HL-60/S4 treated with retinoic acid at 250 ng/mL for 4 days and 3 days (cell line): Measurements from ENCODE around the gene SNTG2.

Experiments used
- in situ Hi-C: fragments of 300-500 bp; cut with MboI; formaldehyde crosslinking; loops from 2 replicates; pipeline ENCODE4 v1.7.0; 2022; ENCODE audit warnings: low sequenced_read_pairs

SNTG2 gene

DNA sequence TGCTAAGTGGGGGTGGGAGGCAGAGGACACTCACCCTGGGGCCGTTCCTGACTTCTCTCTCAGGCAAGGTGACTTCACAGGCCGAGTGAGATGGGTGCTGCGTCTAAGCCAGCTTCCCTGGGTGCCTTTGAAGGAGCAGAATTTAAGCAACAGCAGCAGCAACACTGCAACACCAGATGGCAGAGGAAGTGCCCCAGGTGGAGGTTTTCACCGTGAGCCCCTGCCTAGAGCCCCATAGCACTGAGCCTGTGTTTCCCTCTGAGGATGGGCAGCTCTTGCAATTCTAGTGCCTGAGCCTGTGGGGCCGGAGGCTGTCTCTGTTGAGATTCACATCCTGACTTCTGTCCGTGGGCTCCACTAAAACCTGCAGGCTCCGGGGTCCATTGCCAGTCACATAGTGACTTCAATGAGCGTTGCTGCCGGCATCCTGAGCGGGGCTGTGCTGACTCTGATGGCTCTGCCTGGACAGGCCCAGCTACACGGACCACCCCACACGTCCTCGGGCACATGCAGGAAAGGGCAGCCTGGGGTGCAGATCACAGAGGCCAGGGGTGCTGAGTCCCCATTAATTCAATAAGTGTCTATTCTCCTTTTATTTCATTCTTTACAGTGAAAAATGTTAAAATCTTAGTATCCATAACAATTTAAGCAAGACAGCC lies 218.8 kb downstream of the SNTG2 start:
- in situ Hi-C loops = no loop called here

- in situ Hi-C loops = no loop called here
Measured at GRCh38 chr2:1170241-1170640, 219.6 kb downstream of the SNTG2 start.

- in situ Hi-C loops = no loop called here
Measured at GRCh38 chr2:1170711-1171110, 220.1 kb downstream of the SNTG2 start.

- in situ Hi-C loops = no loop called here
Measured at GRCh38 chr2:1173528-1173927, 222.9 kb downstream of the SNTG2 start.

DNA sequence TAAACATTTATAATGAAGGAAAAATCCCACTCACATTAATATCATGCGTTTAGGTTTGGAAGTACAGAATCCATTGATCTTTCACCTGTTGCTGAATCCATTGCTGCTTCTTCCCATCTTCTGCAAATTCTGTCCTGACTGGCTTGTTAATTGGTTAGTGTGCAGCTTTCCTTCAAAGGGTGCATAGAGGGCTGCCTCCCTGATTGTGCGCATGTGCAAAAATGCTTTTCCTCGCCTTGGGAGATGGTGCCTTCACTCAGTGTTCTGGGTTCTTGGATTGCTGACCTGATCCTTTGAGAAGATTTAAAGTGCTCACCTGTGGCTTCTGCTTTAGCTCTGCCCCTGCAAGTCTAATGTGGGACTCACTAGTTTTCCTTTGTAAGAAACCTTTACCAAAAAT lies 231.2 kb downstream of the SNTG2 start:
- in situ Hi-C loops = no loop called here

- in situ Hi-C loops = no loop called here
Measured at GRCh38 chr2:1183300-1183699, 232.7 kb downstream of the SNTG2 start.

DNA sequence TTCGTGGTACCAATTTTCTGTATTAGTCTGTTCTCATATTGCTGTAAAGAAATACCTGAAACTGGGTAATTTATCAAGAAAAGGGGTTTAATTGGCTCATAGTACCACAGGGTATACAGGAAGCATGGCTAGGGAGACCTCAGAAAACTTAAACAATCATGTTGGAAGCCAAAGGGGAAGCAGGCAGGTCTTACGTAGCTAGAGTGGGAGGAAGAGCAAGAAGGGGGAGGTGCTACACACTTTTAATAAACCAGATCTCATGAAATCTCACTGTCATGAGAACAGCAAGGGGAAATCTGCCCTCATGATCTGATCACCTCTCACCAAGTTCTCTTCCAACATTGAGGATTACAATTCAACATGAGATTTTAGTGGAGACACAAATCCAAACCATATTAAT lies 235.8 kb downstream of the SNTG2 start:
- in situ Hi-C loops = no loop called here

DNA sequence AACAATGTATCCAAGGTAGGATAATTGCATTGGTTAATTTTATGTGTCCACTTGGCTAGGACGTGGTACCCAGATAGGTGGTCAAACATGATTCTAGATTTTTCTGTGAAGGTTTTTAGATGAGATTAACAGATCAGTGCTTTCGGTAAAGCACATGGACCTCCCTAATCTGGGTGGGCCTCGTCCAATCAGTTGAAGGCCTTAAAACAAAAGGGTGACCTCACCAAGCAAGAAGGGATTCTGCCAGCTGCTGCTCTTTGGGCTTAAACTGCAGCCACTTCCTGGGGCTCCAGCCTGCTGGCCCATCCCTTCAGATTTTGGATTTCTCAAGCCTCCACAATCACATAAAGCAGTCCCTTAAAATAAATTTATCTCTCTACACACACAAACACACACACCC lies 236.5 kb downstream of the SNTG2 start:
- in situ Hi-C loops = no loop called here

- in situ Hi-C loops = no loop called here
Measured at GRCh38 chr2:1192121-1192520, 241.5 kb downstream of the SNTG2 start.

- in situ Hi-C loops = no loop called here
Measured at GRCh38 chr2:1193801-1194200, 243.2 kb downstream of the SNTG2 start.

DNA sequence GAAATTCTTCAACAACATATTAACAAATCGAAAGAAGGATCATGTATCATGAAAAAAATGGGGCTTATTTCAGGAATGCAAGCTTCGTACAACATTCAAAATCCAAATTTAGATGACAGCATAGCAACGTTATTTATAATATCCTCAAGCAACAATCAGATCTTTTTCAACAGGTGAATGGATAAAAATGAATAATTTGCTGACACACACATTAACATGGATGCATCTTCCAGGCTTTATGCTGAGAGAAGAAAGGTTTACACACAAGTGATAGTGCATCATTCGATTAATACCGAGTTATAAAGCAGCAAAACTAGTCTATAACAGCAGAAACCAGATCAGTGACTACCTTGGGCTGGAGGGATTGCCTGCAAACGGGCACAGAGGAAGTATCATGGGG lies 253.1 kb downstream of the SNTG2 start:
- in situ Hi-C loops = no loop called here

- in situ Hi-C loops = no loop called here
Measured at GRCh38 chr2:1205853-1206252, 255.2 kb downstream of the SNTG2 start.

GRCh38 chr2:1207962-1208510 lies 257.4 kb downstream of the SNTG2 start:
- in situ Hi-C loops = no loop called here

DNA sequence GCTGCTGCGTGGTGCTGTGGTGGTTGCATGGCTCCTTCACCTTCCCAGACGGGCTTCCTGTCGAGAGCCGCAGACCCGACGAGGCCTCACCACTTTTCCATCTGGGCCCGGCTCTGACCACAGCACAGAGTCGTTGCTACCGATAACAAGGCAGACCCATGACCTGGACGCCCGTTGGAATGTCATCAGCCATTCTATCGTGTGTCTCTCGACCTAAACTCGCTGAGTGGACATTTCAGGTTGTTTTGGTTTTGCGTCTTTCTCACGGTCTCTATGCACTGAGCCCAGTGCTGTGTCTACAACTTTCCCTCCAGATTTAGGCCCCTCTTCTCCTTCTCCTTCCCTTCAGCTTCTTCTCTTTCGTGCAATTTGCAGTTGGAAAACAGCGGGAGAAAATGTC lies 257.9 kb downstream of the SNTG2 start:
- in situ Hi-C loops = no loop called here

DNA sequence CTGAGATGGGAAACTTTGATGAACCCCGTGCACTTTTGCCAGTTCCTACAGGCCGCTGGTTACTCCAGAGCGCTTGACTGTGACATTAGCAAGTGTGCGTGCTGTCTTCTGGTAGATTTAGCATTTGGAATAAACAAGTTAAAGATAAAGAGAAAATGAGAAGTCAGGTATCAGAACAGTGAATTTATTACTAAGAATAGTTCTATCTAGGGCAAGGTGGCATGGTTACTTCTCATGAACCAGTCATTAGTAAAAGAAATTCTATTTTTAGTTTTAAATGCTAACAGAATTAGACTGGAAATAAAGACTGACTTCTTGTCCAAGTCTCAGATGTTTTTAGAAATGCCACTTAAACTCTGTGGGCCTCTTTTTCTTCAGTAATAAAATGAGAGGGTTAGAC lies 258.6 kb downstream of the SNTG2 start:
- in situ Hi-C loops = no loop called here

DNA sequence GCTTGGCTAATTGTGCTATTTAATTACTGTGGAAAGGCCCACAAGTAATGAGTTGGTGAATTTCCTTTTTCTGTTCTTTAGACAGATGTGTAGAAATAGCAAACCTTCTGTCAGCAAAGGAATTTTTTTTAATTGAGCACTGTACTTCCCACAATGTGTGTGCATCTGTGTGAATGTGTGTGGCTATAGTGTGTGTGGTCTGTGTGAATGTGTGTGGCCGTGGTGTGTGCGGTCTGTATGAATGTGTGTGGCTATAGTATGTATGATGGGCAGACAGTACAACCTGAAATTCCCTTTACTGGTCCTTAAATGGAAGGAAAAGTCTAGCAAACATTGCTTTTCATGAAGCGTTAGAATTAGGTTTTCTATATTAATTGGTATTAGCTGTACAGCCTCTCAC lies 259.1 kb downstream of the SNTG2 start:
- in situ Hi-C loops = no loop called here

DNA sequence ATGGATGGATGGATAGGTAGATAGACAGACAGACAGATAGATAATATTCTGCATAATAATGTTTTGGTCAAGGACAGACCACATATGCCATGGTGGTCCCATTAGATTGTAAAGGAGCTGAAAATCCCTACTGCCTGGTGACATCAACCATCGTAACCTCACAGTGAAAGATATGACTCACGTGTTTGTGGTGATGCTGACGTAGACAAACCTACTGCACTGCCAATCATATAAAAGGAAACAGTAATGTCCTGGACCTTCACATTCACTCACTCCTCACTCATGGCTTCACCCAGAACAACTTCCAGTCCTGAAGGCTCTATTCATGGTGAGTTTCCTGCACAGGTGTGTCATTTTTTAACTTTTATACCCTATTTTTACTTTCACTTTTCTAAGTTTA lies 259.7 kb downstream of the SNTG2 start:
- in situ Hi-C loops = no loop called here

DNA sequence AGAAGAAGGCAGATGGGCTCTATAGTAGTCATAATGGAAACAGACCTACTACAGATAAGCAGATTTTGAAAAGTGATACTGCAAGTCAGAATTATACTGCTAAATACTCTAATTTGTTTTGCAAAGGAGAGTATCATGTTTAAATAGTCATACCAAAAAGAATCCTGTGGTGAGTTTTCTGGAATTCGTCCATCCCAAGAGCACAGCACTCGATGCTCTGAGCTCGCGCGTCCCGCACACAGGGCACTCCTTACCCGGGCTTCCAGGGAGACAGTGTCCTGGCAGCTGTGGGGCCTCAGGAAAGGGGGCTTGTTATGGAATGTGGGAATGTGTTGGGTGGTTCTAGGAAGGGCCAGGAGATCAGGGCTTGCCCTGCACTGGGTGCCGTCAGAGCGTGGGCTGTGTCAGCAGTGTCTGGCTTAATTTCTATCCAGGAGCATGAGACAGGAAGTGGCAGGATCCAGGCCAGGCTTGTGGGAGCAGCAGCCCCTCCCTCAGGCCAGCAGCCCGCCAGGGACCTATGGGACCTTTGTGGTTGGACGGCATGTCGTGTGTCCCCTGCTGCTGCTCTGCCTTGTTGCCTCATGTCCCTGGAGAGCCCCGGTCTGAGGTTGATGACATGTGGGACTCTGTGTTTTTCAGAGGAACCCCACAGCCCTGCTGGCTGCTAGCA lies 269.4 kb downstream of the SNTG2 start:
- in situ Hi-C loops = no loop called here

GRCh38 chr2:1222056-1222455 lies 271.4 kb downstream of the SNTG2 start:
- in situ Hi-C loops = no loop called here

DNA sequence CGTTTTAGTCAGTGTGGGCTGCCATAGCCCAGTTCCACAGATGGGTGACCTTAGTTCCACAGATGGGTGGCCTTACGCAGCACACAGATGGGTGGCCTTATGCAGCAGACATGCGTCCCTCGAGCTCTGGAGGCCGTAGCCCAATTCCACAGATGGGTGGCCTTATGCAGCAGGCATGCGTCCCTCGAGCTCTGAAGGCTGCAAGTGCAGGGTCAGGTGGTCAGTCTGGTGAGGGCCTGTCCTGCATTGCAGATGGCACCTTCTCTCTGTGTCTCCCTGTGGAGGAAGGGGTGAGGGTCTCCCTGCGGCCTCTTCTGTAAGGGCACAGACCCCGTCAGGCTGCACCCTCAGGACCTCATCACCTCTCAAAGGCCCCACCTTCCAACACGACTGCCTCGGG lies 273.1 kb downstream of the SNTG2 start:
- in situ Hi-C loops = no loop called here

DNA sequence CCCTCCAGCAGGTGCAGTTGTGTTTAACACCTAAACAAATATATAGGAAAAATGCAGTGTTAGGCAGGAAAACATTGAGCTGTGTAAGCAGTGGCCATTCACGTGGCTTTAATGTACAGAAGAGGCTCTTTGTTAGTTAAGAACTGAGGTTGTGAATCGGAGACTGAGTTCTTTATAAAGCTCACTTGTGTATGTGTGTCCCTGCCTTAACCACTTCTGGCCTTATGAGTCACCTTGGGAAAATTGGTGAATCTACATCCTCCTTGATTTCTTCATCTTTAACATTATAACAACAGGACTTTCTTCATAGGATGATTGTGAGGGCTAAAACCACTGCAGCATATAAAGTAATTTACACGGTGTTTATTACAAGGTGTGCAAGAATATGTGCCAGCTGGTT lies 274.3 kb downstream of the SNTG2 start:
- in situ Hi-C loops = no loop called here

- in situ Hi-C loops = no loop called here
Measured at GRCh38 chr2:1226766-1227165, 276.1 kb downstream of the SNTG2 start.
